Measurements from ENCODE around the gene PSD2.

The PSD2 gene

GRCh38 chr5:139845846-139846681, 50.5 kb downstream of the PSD2 start:
- Histone ChIP-seq H3K4me3 (ENCODE audit: low read length) (no peak overlapping the region), H3K4me1 (ENCODE audit: control insufficient read depth, insufficient read depth, low read length) (no peaks in the 10 kb centered on the region), H3K9me3 (replicated peaks; ENCODE audit: low read length) (no peaks in the 10 kb centered on the region), H3K4me2 (ENCODE audit: low read length) (no peak overlapping the region), H3K9ac (ENCODE audit: low read depth, low read length) (no peak overlapping the region), H3K27me3 (ENCODE audit: control insufficient read depth, insufficient read depth, low read length) (peaks cover 76% of the 10 kb centered on the region), H3K36me3 (ENCODE audit: insufficient read depth, low read length) (no peaks in the 10 kb centered on the region)

- H3K27me3 ChIP-seq (ENCODE audit: control insufficient read depth, insufficient read depth, low read length): peaks cover 74% of the 10 kb centered on the region
- H3K9me3 ChIP-seq (replicated peaks; ENCODE audit: low read length): no peaks in the 10 kb centered on the region
- no peak overlapping the region for H3K4me3 ChIP-seq (ENCODE audit: low read length)
- no peaks in the 10 kb centered on the region for H3K4me1 ChIP-seq (ENCODE audit: control insufficient read depth, insufficient read depth, low read length)
- no peak overlapping the region for H3K9ac ChIP-seq (ENCODE audit: low read depth, low read length)
- H3K36me3 ChIP-seq (ENCODE audit: insufficient read depth, low read length): no peaks in the 10 kb centered on the region
- H3K4me2 ChIP-seq (ENCODE audit: low read length): no peak overlapping the region
Observed at GRCh38 chr5:139847091-139847490, 51.5 kb downstream of the PSD2 start.

GRCh38 chr5:139847790-139848507, 52.3 kb downstream of the PSD2 start:
- Histone ChIP-seq H3K4me1 (ENCODE audit: control insufficient read depth, insufficient read depth, low read length) (no peaks in the 10 kb centered on the region), H3K27me3 (ENCODE audit: control insufficient read depth, insufficient read depth, low read length) (peaks cover 70% of the 10 kb centered on the region), H3K9me3 (replicated peaks; ENCODE audit: low read length) (no peaks in the 10 kb centered on the region), H3K9ac (ENCODE audit: low read depth, low read length) (no peak overlapping the region), H3K36me3 (ENCODE audit: insufficient read depth, low read length) (no peaks in the 10 kb centered on the region), H3K4me2 (ENCODE audit: low read length) (peak overlapping the region; percentile 83), H3K4me3 (ENCODE audit: low read length) (peak overlapping the region; percentile 70)

- H3K4me2 ChIP-seq (ENCODE audit: low read length): peak overlapping the region; percentile 83
- H3K36me3 ChIP-seq (ENCODE audit: insufficient read depth, low read length): no peaks in the 10 kb centered on the region
- peak overlapping the region; percentile 70 for H3K4me3 ChIP-seq (ENCODE audit: low read length)
- no peaks in the 10 kb centered on the region for H3K4me1 ChIP-seq (ENCODE audit: control insufficient read depth, insufficient read depth, low read length)
- H3K9ac ChIP-seq (ENCODE audit: low read depth, low read length): no peak overlapping the region
- H3K27me3 ChIP-seq (ENCODE audit: control insufficient read depth, insufficient read depth, low read length): peaks cover 64% of the 10 kb centered on the region
- H3K9me3 ChIP-seq (replicated peaks; ENCODE audit: low read length): no peaks in the 10 kb centered on the region
Observed at GRCh38 chr5:139848508-139849100, 53.0 kb downstream of the PSD2 start.

GRCh38 chr5:139849501-139849900, 53.9 kb downstream of the PSD2 start:
- H3K9me3 ChIP-seq (replicated peaks; ENCODE audit: low read length): no peaks in the 10 kb centered on the region
- H3K4me3 ChIP-seq (ENCODE audit: low read length): no peak overlapping the region
- no peaks in the 10 kb centered on the region for H3K36me3 ChIP-seq (ENCODE audit: insufficient read depth, low read length)
- no peak overlapping the region for H3K9ac ChIP-seq (ENCODE audit: low read depth, low read length)
- H3K4me2 ChIP-seq (ENCODE audit: low read length): no peak overlapping the region
- H3K4me1 ChIP-seq (ENCODE audit: control insufficient read depth, insufficient read depth, low read length): no peaks in the 10 kb centered on the region
- peaks cover 69% of the 10 kb centered on the region for H3K27me3 ChIP-seq (ENCODE audit: control insufficient read depth, insufficient read depth, low read length)

GRCh38 chr5:139849942-139850341, 54.3 kb downstream of the PSD2 start:
- Histone ChIP-seq H3K4me2 (ENCODE audit: low read length) (no peak overlapping the region), H3K36me3 (ENCODE audit: insufficient read depth, low read length) (no peaks in the 10 kb centered on the region), H3K9ac (ENCODE audit: low read depth, low read length) (no peak overlapping the region), H3K27me3 (ENCODE audit: control insufficient read depth, insufficient read depth, low read length) (peaks cover 70% of the 10 kb centered on the region), H3K4me1 (ENCODE audit: control insufficient read depth, insufficient read depth, low read length) (no peaks in the 10 kb centered on the region), H3K9me3 (replicated peaks; ENCODE audit: low read length) (no peaks in the 10 kb centered on the region), H3K4me3 (ENCODE audit: low read length) (no peak overlapping the region)

- Histone ChIP-seq H3K9me3 (replicated peaks; ENCODE audit: low read length) (no peaks in the 10 kb centered on the region), H3K27me3 (ENCODE audit: control insufficient read depth, insufficient read depth, low read length) (peaks cover 70% of the 10 kb centered on the region)
Observed at GRCh38 chr5:139850423-139851016, 54.9 kb downstream of the PSD2 start.

GRCh38 chr5:139851558-139851957, 56.0 kb downstream of the PSD2 start:
- Histone ChIP-seq H3K4me3 (ENCODE audit: low read length) (no peak overlapping the region), H3K36me3 (ENCODE audit: insufficient read depth, low read length) (no peaks in the 10 kb centered on the region), H3K27me3 (ENCODE audit: control insufficient read depth, insufficient read depth, low read length) (peaks cover 68% of the 10 kb centered on the region), H3K4me2 (ENCODE audit: low read length) (no peak overlapping the region), H3K4me1 (ENCODE audit: control insufficient read depth, insufficient read depth, low read length) (no peaks in the 10 kb centered on the region), H3K9ac (ENCODE audit: low read depth, low read length) (no peak overlapping the region), H3K9me3 (replicated peaks; ENCODE audit: low read length) (no peaks in the 10 kb centered on the region)

More at GRCh38 chr5:139850423-139851016, 54.9 kb downstream of the PSD2 start:
- Histone ChIP-seq H3K36me3 (ENCODE audit: insufficient read depth, low read length) (no peaks in the 10 kb centered on the region), H3K4me2 (ENCODE audit: low read length) (no peak overlapping the region), H3K4me3 (ENCODE audit: low read length) (no peak overlapping the region), H3K4me1 (ENCODE audit: control insufficient read depth, insufficient read depth, low read length) (no peaks in the 10 kb centered on the region), H3K9ac (ENCODE audit: low read depth, low read length) (no peak overlapping the region)

- H3K4me1 ChIP-seq (ENCODE audit: control insufficient read depth, insufficient read depth, low read length): no peaks in the 10 kb centered on the region
- peaks cover 72% of the 10 kb centered on the region for H3K27me3 ChIP-seq (ENCODE audit: control insufficient read depth, insufficient read depth, low read length)
- H3K36me3 ChIP-seq (ENCODE audit: insufficient read depth, low read length): no peaks in the 10 kb centered on the region
- no peak overlapping the region for H3K4me3 ChIP-seq (ENCODE audit: low read length)
- H3K9ac ChIP-seq (ENCODE audit: low read depth, low read length): no peak overlapping the region
- H3K9me3 ChIP-seq (replicated peaks; ENCODE audit: low read length): no peaks in the 10 kb centered on the region
- H3K4me2 ChIP-seq (ENCODE audit: low read length): no peak overlapping the region
Observed at GRCh38 chr5:139852696-139853095, 57.1 kb downstream of the PSD2 start.

- Histone ChIP-seq H3K36me3 (ENCODE audit: insufficient read depth, low read length) (no peaks in the 10 kb centered on the region), H3K4me1 (ENCODE audit: control insufficient read depth, insufficient read depth, low read length) (no peaks in the 10 kb centered on the region), H3K9ac (ENCODE audit: low read depth, low read length) (no peak overlapping the region)
Observed at GRCh38 chr5:139854029-139854605, 58.5 kb downstream of the PSD2 start.

GRCh38 chr5:139854953-139855352, 59.3 kb downstream of the PSD2 start:
- H3K9me3 ChIP-seq (replicated peaks; ENCODE audit: low read length): no peaks in the 10 kb centered on the region
- H3K36me3 ChIP-seq (ENCODE audit: insufficient read depth, low read length): no peaks in the 10 kb centered on the region
- no peak overlapping the region for H3K4me2 ChIP-seq (ENCODE audit: low read length)
- no peaks in the 10 kb centered on the region for H3K4me1 ChIP-seq (ENCODE audit: control insufficient read depth, insufficient read depth, low read length)
- no peak overlapping the region for H3K4me3 ChIP-seq (ENCODE audit: low read length)
- peaks cover 74% of the 10 kb centered on the region for H3K27me3 ChIP-seq (ENCODE audit: control insufficient read depth, insufficient read depth, low read length)
- H3K9ac ChIP-seq (ENCODE audit: low read depth, low read length): no peak overlapping the region

More at GRCh38 chr5:139854029-139854605, 58.5 kb downstream of the PSD2 start:
- H3K4me2 ChIP-seq (ENCODE audit: low read length): no peak overlapping the region
- no peak overlapping the region for H3K4me3 ChIP-seq (ENCODE audit: low read length)
- H3K9me3 ChIP-seq (replicated peaks; ENCODE audit: low read length): no peaks in the 10 kb centered on the region
- H3K27me3 ChIP-seq (ENCODE audit: control insufficient read depth, insufficient read depth, low read length): peaks cover 76% of the 10 kb centered on the region

Measured in skeletal muscle satellite cell (primary cell).